Loucy (cell line): ENCODE results near the gene CCL1.
"Not testable (repeated sequence)": the region's sequence is repeated elsewhere in the genome, so short reads cannot be mapped to it uniquely, and the experiment has no call there.

Source experiments
- H2AFZ ChIP-seq: fragments of 200-600 bp; sonication (generic); 2 replicates; pipeline ENCODE4 v1.6.0; 2016; ENCODE audit warnings: antibody characterized with exemption, mild to moderate bottlenecking, low read length, moderate library complexity
- H3F3A ChIP-seq: fragments of 200-600 bp; 2 replicates; pipeline ENCODE4 v1.6.0; 2016; ENCODE audit warnings: antibody characterized with exemption, low read depth, mild to moderate bottlenecking
- H3K27me3 ChIP-seq: fragments of 200-600 bp; sonication (generic); 2 replicates; pipeline ENCODE4 v1.6.1; 2014; ENCODE audit warnings: low read length, mild to moderate bottlenecking; ENCODE audit not compliant: insufficient read depth, poor library complexity, severe bottlenecking
- H3K36me3 ChIP-seq: fragments of 200-600 bp; sonication (generic); 2 replicates; pipeline ENCODE4 v1.6.1; 2016; ENCODE audit warnings: low read length; ENCODE audit not compliant: insufficient read depth
- H3K4me1 ChIP-seq: fragments of 200-600 bp; sonication (generic); 2 replicates; pipeline ENCODE4 v1.5.1; 2014; ENCODE audit warnings: low read length, mild to moderate bottlenecking; ENCODE audit not compliant: insufficient read depth, poor library complexity, severe bottlenecking
- H3K4me2 ChIP-seq: fragments of 200-600 bp; sonication (generic); 2 replicates; pipeline ENCODE4 v1.6.0; 2014; ENCODE audit warnings: antibody characterized with exemption, low read length, low read depth, mild to moderate bottlenecking; ENCODE audit not compliant: poor library complexity, severe bottlenecking
- H3K4me3 ChIP-seq: fragments of 200-600 bp; sonication (generic); 2 replicates; pipeline ENCODE4 v1.5.1; 2014; ENCODE audit warnings: low read length, mild to moderate bottlenecking, mixed read lengths; ENCODE audit not compliant: poor library complexity, severe bottlenecking
- H3K79me2 ChIP-seq: fragments of 200-600 bp; sonication (generic); 2 replicates; pipeline ENCODE4 v1.6.1; 2014; ENCODE audit warnings: low read length; ENCODE audit not compliant: insufficient read depth
- H3K9ac ChIP-seq: fragments of 200-600 bp; sonication (generic); 2 replicates; pipeline ENCODE4 v1.6.0; 2014; ENCODE audit warnings: mild to moderate bottlenecking, low read depth, low read length, moderate library complexity; ENCODE audit not compliant: poor library complexity, severe bottlenecking
- H3K9me2 ChIP-seq: fragments of 200-600 bp; sonication (generic); replicated peaks from 2 replicates; pipeline ENCODE4 v1.6.1; 2016; ENCODE audit warnings: low read depth, low read length, mixed read lengths
- H3K9me3 ChIP-seq: fragments of 200-600 bp; sonication (generic); 2 replicates; pipeline ENCODE4 v1.6.1; 2014; ENCODE audit warnings: mild to moderate bottlenecking, antibody characterized with exemption, low read length, low read depth; ENCODE audit not compliant: insufficient read depth
- H4K20me1 ChIP-seq: fragments of 200-600 bp; sonication (generic); 2 replicates; pipeline ENCODE4 v1.6.0; 2014; ENCODE audit warnings: antibody characterized with exemption, low read length, mild to moderate bottlenecking; ENCODE audit not compliant: insufficient read depth, poor library complexity, severe bottlenecking
- EZH2phosphoT487 ChIP-seq: fragments of 200-600 bp; IDR thresholded peaks from 2 replicates; pipeline ENCODE4 v1.6.1; 2018; ENCODE audit warnings: antibody characterized with exemption, mild to moderate bottlenecking, moderate library complexity, borderline replicate concordance
- TF ChIP-seq, protein P1 (sequence below): fragments of 200-600 bp; sonication (generic); conservative IDR thresholded peaks from 2 replicates; pipeline ENCODE4 v1.5.1; 2014; ENCODE audit warnings: mild to moderate bottlenecking, antibody characterized with exemption, low read length

The CCL1 gene

DNA sequence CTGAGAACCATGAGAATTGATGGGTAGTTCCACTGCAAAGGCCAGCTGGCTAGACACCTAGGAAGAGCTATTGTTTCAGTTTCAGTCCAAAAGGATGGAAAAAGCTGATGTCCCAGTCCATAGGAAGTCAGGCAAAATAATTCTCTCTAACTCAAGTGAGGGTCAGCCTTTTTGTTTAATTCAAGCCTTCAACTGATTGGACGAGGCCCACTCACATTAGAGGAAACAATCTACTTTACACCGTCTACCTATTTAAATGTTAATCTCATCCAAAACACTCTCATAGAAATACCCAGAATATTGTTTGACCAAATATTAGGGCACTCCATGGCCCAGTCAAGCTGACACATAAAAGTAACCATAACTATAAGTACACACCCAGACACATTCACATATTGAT, 21.1 kb downstream of the CCL1 start:
- no peak overlapping the region for H3K4me2 ChIP-seq
- TF ChIP-seq, protein P1, sequence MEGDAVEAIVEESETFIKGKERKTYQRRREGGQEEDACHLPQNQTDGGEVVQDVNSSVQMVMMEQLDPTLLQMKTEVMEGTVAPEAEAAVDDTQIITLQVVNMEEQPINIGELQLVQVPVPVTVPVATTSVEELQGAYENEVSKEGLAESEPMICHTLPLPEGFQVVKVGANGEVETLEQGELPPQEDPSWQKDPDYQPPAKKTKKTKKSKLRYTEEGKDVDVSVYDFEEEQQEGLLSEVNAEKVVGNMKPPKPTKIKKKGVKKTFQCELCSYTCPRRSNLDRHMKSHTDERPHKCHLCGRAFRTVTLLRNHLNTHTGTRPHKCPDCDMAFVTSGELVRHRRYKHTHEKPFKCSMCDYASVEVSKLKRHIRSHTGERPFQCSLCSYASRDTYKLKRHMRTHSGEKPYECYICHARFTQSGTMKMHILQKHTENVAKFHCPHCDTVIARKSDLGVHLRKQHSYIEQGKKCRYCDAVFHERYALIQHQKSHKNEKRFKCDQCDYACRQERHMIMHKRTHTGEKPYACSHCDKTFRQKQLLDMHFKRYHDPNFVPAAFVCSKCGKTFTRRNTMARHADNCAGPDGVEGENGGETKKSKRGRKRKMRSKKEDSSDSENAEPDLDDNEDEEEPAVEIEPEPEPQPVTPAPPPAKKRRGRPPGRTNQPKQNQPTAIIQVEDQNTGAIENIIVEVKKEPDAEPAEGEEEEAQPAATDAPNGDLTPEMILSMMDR, result no peak
- TF ChIP-seq EZH2phosphoT487, result no peak
- H3K9ac ChIP-seq, result no peak overlapping the region
- H3K9me2 ChIP-seq, result no peaks in the 10 kb centered on the region
- H2AFZ ChIP-seq, result no peak overlapping the region
- no peaks in the 10 kb centered on the region for H3K4me1 ChIP-seq
- no peaks in the 10 kb centered on the region for H4K20me1 ChIP-seq
- H3F3A ChIP-seq, result no peaks in the 10 kb centered on the region
- no peaks in the 10 kb centered on the region for H3K27me3 ChIP-seq
- no peak overlapping the region for H3K4me3 ChIP-seq
- H3K36me3 ChIP-seq, result no peaks in the 10 kb centered on the region
- H3K9me3 ChIP-seq, result no peaks in the 10 kb centered on the region
- no peaks in the 10 kb centered on the region for H3K79me2 ChIP-seq

GRCh38 chr17:34339138-34339770, 23.8 kb downstream of the CCL1 start:
- Histone ChIP-seq H2AFZ (no peak overlapping the region), H3K4me2 (no peak overlapping the region), H3K9me2 (no peaks in the 10 kb centered on the region), H3K9me3 (no peaks in the 10 kb centered on the region), H3K9ac (no peak overlapping the region), H3K79me2 (no peaks in the 10 kb centered on the region), H3K27me3 (no peaks in the 10 kb centered on the region), H3K36me3 (no peaks in the 10 kb centered on the region), H4K20me1 (no peaks in the 10 kb centered on the region), H3K4me1 (no peaks in the 10 kb centered on the region), H3K4me3 (no peak overlapping the region), H3F3A (no peaks in the 10 kb centered on the region)
- TF ChIP-seq, protein P1, result no peak
- no peak for TF ChIP-seq EZH2phosphoT487

DNA sequence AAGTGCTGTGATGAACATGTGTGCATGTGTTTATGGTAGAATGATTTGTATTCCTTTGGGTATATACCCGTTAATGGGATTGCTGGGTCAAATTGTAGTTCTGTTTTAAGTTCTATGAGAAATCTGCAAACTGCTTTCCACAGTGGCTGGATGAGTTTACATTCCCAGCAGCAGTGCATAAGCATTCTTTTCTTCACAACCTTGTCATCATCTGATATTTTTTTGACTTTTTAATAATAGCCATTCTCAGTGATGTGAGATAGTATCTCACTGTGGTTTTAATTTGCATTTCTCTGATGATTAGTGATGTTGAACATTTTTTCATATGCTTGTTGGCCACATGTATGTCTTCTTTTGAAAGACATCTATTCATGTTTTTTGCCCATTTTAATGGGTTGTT, 25.3 kb downstream of the CCL1 start:
- Histone ChIP-seq H3K4me3 (no peak overlapping the region), H3K4me1 (no peaks in the 10 kb centered on the region), H4K20me1 (no peaks in the 10 kb centered on the region), H3K79me2 (no peaks in the 10 kb centered on the region), H3K9ac (no peak overlapping the region), H2AFZ (no peak overlapping the region), H3F3A (no peaks in the 10 kb centered on the region), H3K36me3 (no peaks in the 10 kb centered on the region), H3K4me2 (no peak overlapping the region), H3K9me2 (no peaks in the 10 kb centered on the region), H3K27me3 (no peaks in the 10 kb centered on the region), H3K9me3 (no peaks in the 10 kb centered on the region)
- TF ChIP-seq, protein P1, result no peak
- no peak for TF ChIP-seq EZH2phosphoT487

- not testable (repeated sequence) for H2AFZ ChIP-seq, H3K27me3 ChIP-seq, H3K9ac ChIP-seq, H3K4me1 ChIP-seq, H3K9me2 ChIP-seq, H3K36me3 ChIP-seq, H4K20me1 ChIP-seq, H3K4me2 ChIP-seq, H3K9me3 ChIP-seq, H3F3A ChIP-seq, H3K4me3 ChIP-seq, H3K79me2 ChIP-seq
Measured at GRCh38 chr17:34327580-34327979, 35.5 kb downstream of the CCL1 start.
